Adipocyte (in vitro differentiated cells): ENCODE measurements around the gene HUS1B.

ENCODE experiments used
- DNase-seq: peaks from one replicate; pipeline ENCODE4 v3.0.0-alpha.2; 2015; ENCODE audit warnings: low read depth
- H3K27me3 ChIP-seq: replicated peaks from 2 replicates; pipeline ENCODE4 v1.7.0; 2013; ENCODE audit warnings: mild to moderate bottlenecking, low read length, moderate library complexity; ENCODE audit not compliant: control insufficient read depth, insufficient read depth
- H3K36me3 ChIP-seq: 2 replicates; pipeline ENCODE4 v1.7.0; 2013; ENCODE audit warnings: low read length, mild to moderate bottlenecking, moderate library complexity; ENCODE audit not compliant: control insufficient read depth, insufficient read depth, severe bottlenecking
- H3K4me1 ChIP-seq: 2 replicates; pipeline ENCODE4 v1.7.0; 2013; ENCODE audit warnings: mild to moderate bottlenecking, low read length, moderate library complexity; ENCODE audit not compliant: control insufficient read depth, insufficient read depth
- H3K4me3 ChIP-seq: 2 replicates; pipeline ENCODE4 v1.7.0; 2013; ENCODE audit warnings: mild to moderate bottlenecking, low read length, moderate library complexity
- H3K9ac ChIP-seq: 2 replicates; pipeline ENCODE4 v1.7.0; 2013; ENCODE audit warnings: mild to moderate bottlenecking, low read length, moderate library complexity
- H3K9me3 ChIP-seq: 2 replicates; pipeline ENCODE4 v1.7.0; 2013; ENCODE audit warnings: mild to moderate bottlenecking, low read length, moderate library complexity; ENCODE audit not compliant: control insufficient read depth

The HUS1B gene

GRCh38 chr6:692858-693722 lies 36.2 kb upstream of the HUS1B start, which contains the start of gene EXOC2:
TSS of gene EXOC2 (minus strand) at chr6:693139. CDS start at chr6:637818, 55,321 bp downstream.
- H3K27me3 ChIP-seq: no peaks in the 10 kb centered on the region
- peak; percentile 95 for DNase-seq
- peaks cover 5% of the 10 kb centered on the region for H3K4me1 ChIP-seq
- peak within 1 kb of the TSS; percentile 89 for H3K9ac ChIP-seq
- peaks cover 5% of the 10 kb centered on the region for H3K36me3 ChIP-seq
- H3K9me3 ChIP-seq: no peaks in the 10 kb centered on the region
- H3K4me3 ChIP-seq: peak within 1 kb of the TSS; percentile 95

GRCh38 chr6:692356-692851 lies 35.5 kb upstream of the HUS1B start:
- Histone ChIP-seq H3K27me3 (no peaks in the 10 kb centered on the region), H3K9me3 (no peaks in the 10 kb centered on the region), H3K9ac (peak overlapping the region; percentile 89), H3K36me3 (peaks cover 5% of the 10 kb centered on the region), H3K4me1 (peaks cover 5% of the 10 kb centered on the region), H3K4me3 (peak overlapping the region; percentile 95)
- DNase-seq: peak; percentile 64

- Histone ChIP-seq H3K36me3 (peaks cover 5% of the 10 kb centered on the region), H3K27me3 (no peaks in the 10 kb centered on the region), H3K9me3 (no peaks in the 10 kb centered on the region), H3K4me3 (no peak overlapping the region), H3K9ac (no peak overlapping the region), H3K4me1 (peaks cover 6% of the 10 kb centered on the region)
- DNase-seq: no peak
These were observed 32.3 kb upstream of the HUS1B start for GRCh38 chr6:689223-689622.

DNA sequence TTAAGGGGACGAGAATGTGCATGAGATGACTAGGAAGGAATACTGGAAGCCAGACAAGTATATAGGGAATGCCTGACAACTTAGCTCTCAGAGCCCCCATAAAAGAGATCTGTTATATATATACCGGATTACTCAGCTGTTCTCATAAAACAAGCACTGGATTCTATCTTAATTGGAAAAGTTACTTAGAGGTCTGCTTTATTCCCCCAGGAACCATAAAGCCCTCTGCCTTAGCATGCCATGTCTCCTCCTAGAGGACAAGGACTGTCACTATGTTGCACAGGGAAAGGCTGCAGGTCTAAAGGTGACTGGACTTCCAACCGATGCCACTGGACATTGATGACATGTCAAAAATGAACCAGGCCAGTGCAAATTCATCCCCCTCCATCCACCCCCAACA lies 29.6 kb upstream of the HUS1B start:
- no peak for DNase-seq
- H3K36me3 ChIP-seq: peaks cover 5% of the 10 kb centered on the region
- H3K27me3 ChIP-seq: no peaks in the 10 kb centered on the region
- no peaks in the 10 kb centered on the region for H3K9me3 ChIP-seq
- no peak overlapping the region for H3K4me3 ChIP-seq
- H3K4me1 ChIP-seq: peaks cover 13% of the 10 kb centered on the region
- no peak overlapping the region for H3K9ac ChIP-seq

DNA sequence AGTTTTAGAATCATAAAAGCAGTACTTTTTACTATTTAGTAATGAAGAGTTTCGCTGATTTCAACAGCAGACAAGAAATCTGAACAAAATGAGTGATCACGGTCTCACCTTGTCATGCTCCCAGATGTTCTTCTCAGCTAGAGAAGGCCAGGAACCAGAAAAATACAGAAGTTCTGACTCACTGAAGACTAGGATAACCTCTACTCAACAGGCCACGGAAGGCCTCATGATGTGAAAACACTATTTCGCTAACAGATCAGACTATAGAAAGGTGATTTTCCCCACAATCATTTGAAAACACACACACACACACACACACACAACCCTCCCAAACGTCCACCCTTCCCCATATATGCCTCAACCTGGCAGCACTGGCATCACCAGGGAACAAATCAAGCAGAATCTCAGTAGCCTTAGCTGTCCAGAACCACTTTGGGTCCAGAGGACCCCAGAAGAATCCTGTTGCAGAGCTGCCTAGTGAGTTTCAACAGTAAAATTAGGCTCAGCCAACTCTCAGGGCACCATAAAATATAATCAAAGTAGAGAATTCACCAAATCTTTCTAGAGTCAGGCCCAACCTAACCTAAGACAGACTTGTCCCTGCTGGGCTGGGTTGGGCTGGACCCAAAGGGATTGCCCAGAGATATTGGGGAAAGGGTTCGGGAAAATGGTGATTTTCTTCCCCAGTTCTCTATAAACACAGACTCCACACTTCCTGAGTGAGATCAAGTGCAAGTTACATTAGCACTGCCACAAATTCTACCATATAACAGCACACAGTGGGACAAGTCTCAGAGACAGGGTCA lies 28.1 kb upstream of the HUS1B start:
- Histone ChIP-seq H3K4me1 (peaks cover 20% of the 10 kb centered on the region), H3K9me3 (no peaks in the 10 kb centered on the region), H3K4me3 (no peak overlapping the region), H3K9ac (no peak overlapping the region), H3K27me3 (no peaks in the 10 kb centered on the region), H3K36me3 (peaks cover 5% of the 10 kb centered on the region)
- peak; percentile 37 for DNase-seq

DNA sequence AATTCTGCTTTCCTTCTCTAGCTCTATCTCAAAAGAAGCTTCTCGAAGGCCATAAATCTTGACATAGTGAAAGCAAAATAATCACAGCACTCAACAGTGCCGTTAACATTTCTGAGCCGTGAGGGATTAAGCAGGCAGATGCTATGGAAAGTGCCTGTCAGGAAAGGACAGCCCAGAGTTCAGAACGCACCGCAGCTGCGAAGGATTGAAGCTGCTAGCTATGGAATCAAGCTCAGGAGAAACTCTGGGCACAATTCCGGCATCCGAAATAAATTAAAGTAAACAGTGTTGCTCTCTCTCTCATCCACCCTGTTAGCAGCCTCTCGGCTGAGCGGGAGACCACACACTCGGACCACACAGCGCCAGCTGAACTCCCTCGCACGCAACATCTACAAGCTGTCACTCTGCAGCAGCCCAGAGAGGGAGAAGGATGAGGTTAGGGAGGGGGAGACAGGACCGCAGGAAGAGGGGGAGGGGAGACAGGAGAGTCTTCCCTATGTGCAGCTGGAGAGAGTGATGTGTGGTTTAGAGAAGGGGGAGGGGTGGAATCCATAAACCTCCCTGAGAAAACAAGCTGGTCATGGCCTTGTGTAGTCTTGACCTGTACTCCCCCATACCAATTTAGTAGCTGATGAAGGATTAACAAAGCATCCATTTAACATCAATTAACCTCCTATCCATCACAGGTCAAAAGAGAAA lies 27.0 kb upstream of the HUS1B start:
- Histone ChIP-seq H3K9ac (peak overlapping the region; percentile 49), H3K36me3 (no peaks in the 10 kb centered on the region), H3K4me3 (peak overlapping the region; percentile 74), H3K9me3 (no peaks in the 10 kb centered on the region), H3K4me1 (peaks cover 20% of the 10 kb centered on the region), H3K27me3 (no peaks in the 10 kb centered on the region)
- peak; percentile 81 for DNase-seq

- Histone ChIP-seq H3K36me3 (no peaks in the 10 kb centered on the region), H3K4me1 (peaks cover 26% of the 10 kb centered on the region), H3K27me3 (no peaks in the 10 kb centered on the region), H3K4me3 (no peak overlapping the region), H3K9ac (no peak overlapping the region), H3K9me3 (no peaks in the 10 kb centered on the region)
- no peak for DNase-seq
These were observed 23.9 kb upstream of the HUS1B start for GRCh38 chr6:680666-681340.

DNA sequence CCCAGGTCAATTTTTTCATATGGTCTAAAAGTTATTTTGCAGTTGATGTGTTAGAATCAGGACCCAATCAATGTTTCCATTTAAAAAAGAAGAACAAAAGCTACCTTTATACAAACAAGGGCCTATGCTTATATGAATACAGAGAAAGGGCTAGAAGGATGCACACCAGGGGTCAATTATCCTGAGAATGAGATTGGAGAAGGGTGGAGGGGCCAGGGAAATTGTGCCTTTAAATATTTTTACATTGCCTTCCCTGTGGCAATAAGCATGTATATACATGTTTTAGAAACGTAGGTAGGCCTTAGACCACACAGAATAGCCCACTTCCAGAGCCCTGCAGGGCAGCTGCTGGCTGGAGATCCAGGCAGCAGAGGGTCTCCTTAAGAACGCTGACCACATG lies 23.4 kb upstream of the HUS1B start:
- no peak overlapping the region for H3K9ac ChIP-seq
- no peak for DNase-seq
- H3K36me3 ChIP-seq: no peaks in the 10 kb centered on the region
- H3K9me3 ChIP-seq: no peaks in the 10 kb centered on the region
- no peak overlapping the region for H3K4me3 ChIP-seq
- H3K4me1 ChIP-seq: peaks cover 26% of the 10 kb centered on the region
- no peaks in the 10 kb centered on the region for H3K27me3 ChIP-seq

- Histone ChIP-seq H3K27me3 (no peaks in the 10 kb centered on the region), H3K4me3 (no peak overlapping the region), H3K36me3 (no peaks in the 10 kb centered on the region), H3K4me1 (peaks cover 26% of the 10 kb centered on the region), H3K9ac (no peak overlapping the region), H3K9me3 (no peaks in the 10 kb centered on the region)
- no peak for DNase-seq
These were observed 22.4 kb upstream of the HUS1B start for GRCh38 chr6:679282-679681.

GRCh38 chr6:678520-678919 lies 21.6 kb upstream of the HUS1B start:
- DNase-seq: no peak
- Histone ChIP-seq H3K27me3 (no peaks in the 10 kb centered on the region), H3K9ac (peak overlapping the region; percentile 66), H3K4me1 (peaks cover 19% of the 10 kb centered on the region), H3K36me3 (no peaks in the 10 kb centered on the region), H3K9me3 (no peaks in the 10 kb centered on the region), H3K4me3 (no peak overlapping the region)
